ENCODE data around the gene SERPINA5. TPM values are rescaled to one million over a fixed set of nuclear protein-coding genes. Genes with fewer than 3 reads are reported as not detected.
A peak's percentile ranks its signal among the peaks of the same experiment; 100 is the strongest.

SERPINA5 gene
- total and polyA plus RNA-seq, 2 of the 13 experiments (the other 11 are each of a cell fraction or from before 2014, with no cell fraction given): 449 to 498 TPM

DNA sequence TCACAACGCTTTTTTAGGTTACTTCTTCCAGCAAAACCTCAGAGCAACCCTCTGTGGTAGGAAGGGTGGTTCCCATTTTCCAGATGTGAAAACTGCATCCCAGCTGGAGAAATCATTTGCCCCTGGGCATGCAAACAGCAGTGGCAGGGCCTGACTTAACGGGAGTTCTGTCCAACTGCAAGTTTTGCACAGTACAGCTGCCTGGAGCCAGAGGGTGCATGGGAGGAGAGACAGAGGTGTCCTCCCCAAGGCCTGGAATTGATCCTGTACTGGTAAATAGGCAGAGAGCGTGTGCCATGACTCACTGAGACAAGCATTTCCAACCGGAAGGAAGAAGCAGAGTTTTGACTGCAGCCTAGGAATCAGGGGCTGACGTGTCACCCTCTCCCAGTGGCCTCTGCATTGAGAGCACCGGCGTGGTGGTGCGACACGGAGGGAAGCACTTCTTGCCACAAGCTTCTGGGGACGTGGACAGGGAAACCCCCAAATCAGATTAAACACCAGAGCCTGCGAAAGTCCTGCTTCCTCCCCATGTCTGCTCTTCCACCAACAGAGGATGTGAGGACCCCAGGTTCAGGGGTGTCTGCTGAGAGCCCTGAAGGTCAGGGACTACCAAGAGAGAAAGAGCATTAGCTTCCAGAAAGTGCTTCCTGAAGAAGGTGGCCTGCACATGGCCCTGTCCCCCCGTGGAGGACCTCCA, 39.0 kb upstream of the SERPINA5 start (continued):
- TF ChIP-seq, protein P1, sequence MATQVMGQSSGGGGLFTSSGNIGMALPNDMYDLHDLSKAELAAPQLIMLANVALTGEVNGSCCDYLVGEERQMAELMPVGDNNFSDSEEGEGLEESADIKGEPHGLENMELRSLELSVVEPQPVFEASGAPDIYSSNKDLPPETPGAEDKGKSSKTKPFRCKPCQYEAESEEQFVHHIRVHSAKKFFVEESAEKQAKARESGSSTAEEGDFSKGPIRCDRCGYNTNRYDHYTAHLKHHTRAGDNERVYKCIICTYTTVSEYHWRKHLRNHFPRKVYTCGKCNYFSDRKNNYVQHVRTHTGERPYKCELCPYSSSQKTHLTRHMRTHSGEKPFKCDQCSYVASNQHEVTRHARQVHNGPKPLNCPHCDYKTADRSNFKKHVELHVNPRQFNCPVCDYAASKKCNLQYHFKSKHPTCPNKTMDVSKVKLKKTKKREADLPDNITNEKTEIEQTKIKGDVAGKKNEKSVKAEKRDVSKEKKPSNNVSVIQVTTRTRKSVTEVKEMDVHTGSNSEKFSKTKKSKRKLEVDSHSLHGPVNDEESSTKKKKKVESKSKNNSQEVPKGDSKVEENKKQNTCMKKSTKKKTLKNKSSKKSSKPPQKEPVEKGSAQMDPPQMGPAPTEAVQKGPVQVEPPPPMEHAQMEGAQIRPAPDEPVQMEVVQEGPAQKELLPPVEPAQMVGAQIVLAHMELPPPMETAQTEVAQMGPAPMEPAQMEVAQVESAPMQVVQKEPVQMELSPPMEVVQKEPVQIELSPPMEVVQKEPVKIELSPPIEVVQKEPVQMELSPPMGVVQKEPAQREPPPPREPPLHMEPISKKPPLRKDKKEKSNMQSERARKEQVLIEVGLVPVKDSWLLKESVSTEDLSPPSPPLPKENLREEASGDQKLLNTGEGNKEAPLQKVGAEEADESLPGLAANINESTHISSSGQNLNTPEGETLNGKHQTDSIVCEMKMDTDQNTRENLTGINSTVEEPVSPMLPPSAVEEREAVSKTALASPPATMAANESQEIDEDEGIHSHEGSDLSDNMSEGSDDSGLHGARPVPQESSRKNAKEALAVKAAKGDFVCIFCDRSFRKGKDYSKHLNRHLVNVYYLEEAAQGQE (IDR thresholded peaks at IDR 0.05; ENCODE audit: borderline replicate concordance in 1 of 2, low read depth in 1 of 2, low read length in 2 of 2): no peak
- TF ChIP-seq ZNF263 (CRISPR knock-in tag; IDR thresholded peaks at IDR 0.05) (peak; percentile 68; the same call in 1 of the 2 replicates), BRCA1 (CRISPR knock-in tag; IDR thresholded peaks at IDR 0.05) (no peak), NFE2L2 (IDR thresholded peaks at IDR 0.05; ENCODE audit: low read length) (no peak), FLYWCH1 (CRISPR knock-in tag; IDR thresholded peaks at IDR 0.05) (no peak), ELF4 (CRISPR knock-in tag; IDR thresholded peaks at IDR 0.05; ENCODE audit: borderline replicate concordance) (no peak), PCBP1 (IDR thresholded peaks at IDR 0.05; ENCODE audit: borderline replicate concordance, low read depth, low read length) (no peak), CHCHD3 (CRISPR knock-in tag; IDR thresholded peaks at IDR 0.05) (no peak), ETV5 (CRISPR knock-in tag; IDR thresholded peaks at IDR 0.05; ENCODE audit: borderline replicate concordance) (peak; percentile 97), CC2D1A (CRISPR knock-in tag; IDR thresholded peaks at IDR 0.05) (no peak), ZNF10 (CRISPR knock-in tag; IDR thresholded peaks at IDR 0.05; ENCODE audit: borderline replicate concordance, low read depth) (no peak), ZNF691 (CRISPR knock-in tag; IDR thresholded peaks at IDR 0.05; ENCODE audit: borderline replicate concordance, low read depth) (0 out of 2 replicates have a peak, but pooled peaks have one; percentile 65), ZMYM2 (CRISPR knock-in tag; IDR thresholded peaks at IDR 0.05) (0 out of 2 replicates have a peak, but pooled peaks have one; percentile 42), GLI4 (CRISPR knock-in tag; IDR thresholded peaks at IDR 0.05; ENCODE audit: borderline replicate concordance) (no peak), ZNF292 (CRISPR knock-in tag; IDR thresholded peaks at IDR 0.05; ENCODE audit: borderline replicate concordance, low read depth) (no peak), NCOA5 (CRISPR knock-in tag; IDR thresholded peaks at IDR 0.05) (no peak)
- TF ChIP-seq, protein P2, sequence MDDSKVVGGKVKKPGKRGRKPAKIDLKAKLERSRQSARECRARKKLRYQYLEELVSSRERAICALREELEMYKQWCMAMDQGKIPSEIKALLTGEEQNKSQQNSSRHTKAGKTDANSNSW (CRISPR knock-in tag; IDR thresholded peaks at IDR 0.05; ENCODE audit: borderline replicate concordance): no peak
- TF ChIP-seq, protein P3, sequence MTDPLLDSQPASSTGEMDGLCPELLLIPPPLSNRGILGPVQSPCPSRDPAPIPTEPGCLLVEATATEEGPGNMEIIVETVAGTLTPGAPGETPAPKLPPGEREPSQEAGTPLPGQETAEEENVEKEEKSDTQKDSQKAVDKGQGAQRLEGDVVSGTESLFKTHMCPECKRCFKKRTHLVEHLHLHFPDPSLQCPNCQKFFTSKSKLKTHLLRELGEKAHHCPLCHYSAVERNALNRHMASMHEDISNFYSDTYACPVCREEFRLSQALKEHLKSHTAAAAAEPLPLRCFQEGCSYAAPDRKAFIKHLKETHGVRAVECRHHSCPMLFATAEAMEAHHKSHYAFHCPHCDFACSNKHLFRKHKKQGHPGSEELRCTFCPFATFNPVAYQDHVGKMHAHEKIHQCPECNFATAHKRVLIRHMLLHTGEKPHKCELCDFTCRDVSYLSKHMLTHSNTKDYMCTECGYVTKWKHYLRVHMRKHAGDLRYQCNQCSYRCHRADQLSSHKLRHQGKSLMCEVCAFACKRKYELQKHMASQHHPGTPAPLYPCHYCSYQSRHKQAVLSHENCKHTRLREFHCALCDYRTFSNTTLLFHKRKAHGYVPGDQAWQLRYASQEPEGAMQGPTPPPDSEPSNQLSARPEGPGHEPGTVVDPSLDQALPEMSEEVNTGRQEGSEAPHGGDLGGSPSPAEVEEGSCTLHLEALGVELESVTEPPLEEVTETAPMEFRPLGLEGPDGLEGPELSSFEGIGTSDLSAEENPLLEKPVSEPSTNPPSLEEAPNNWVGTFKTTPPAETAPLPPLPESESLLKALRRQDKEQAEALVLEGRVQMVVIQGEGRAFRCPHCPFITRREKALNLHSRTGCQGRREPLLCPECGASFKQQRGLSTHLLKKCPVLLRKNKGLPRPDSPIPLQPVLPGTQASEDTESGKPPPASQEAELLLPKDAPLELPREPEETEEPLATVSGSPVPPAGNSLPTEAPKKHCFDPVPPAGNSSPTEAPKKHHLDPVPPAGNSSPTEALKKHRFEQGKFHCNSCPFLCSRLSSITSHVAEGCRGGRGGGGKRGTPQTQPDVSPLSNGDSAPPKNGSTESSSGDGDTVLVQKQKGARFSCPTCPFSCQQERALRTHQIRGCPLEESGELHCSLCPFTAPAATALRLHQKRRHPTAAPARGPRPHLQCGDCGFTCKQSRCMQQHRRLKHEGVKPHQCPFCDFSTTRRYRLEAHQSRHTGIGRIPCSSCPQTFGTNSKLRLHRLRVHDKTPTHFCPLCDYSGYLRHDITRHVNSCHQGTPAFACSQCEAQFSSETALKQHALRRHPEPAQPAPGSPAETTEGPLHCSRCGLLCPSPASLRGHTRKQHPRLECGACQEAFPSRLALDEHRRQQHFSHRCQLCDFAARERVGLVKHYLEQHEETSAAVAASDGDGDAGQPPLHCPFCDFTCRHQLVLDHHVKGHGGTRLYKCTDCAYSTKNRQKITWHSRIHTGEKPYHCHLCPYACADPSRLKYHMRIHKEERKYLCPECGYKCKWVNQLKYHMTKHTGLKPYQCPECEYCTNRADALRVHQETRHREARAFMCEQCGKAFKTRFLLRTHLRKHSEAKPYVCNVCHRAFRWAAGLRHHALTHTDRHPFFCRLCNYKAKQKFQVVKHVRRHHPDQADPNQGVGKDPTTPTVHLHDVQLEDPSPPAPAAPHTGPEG (CRISPR knock-in tag; IDR thresholded peaks at IDR 0.05): no peak
